HT1080 (cell line): ENCODE results near the gene NSD2. TPM values are rescaled to one million over a fixed set of nuclear protein-coding genes. Genes with fewer than 3 reads are reported as not detected.

Experiments used
- DNase-seq: peaks from one replicate; pipeline ENCODE4 v3.0.0-alpha.2; 2015; ENCODE audit warnings: low read depth
- total RNA-seq: library from RNA; depleted of rRNA; stranded (reverse); fragments of >200 nt; shearing (Covaris generic); gene quantifications from 2 replicates; pipeline ENCODE4 v1.2.3, GENCODE V29; 2014

Gene NSD2
- total RNA-seq, 1 experiment from 2014 or later, result 83.1 TPM

DNA sequence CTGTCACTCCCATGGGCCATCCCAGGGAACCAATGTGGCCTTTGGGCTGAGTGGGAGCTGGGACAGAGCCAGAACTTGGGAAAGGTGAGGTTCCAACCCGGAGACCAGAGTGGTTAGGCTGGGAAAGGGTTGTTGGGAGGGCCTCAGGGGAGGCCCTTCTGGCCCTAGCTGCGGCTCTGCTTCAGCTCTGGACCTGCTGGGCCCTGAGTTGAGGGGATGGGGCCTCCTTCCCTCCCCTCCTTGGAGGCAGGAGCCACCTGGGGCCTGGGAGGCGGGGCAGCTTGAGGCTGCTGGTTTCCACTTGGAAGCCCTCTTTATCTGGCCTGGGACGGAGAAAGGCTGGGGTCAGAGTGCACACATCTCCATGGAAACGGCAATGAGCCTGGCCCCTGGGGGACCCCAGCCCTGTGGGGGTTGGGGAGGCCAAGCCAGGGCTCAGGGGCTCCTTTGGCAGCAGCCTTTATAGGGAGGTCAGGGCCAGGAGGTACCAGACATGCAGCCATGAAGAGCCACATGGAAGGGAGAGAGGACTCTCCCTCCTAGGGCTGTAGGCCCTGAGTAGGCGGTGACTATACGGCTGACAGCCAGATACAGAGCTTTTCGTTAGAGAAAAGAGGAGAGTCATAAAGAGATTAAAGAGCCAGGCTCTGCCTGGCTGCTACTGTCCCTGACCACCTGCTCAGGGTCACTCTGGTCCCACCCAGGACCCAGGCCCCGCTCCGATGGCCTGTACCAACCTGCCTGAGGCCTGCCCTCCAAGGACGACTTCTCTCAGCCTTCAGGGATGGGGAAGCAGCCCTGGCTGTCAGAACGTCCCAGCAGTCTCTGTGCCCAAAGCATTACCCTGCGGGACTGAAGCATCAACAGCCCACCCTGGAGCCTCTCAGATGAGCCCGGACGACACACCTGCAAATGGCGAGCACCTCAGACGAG is 6.9 kb upstream of the NSD2 start:
- no peak for DNase-seq

DNA sequence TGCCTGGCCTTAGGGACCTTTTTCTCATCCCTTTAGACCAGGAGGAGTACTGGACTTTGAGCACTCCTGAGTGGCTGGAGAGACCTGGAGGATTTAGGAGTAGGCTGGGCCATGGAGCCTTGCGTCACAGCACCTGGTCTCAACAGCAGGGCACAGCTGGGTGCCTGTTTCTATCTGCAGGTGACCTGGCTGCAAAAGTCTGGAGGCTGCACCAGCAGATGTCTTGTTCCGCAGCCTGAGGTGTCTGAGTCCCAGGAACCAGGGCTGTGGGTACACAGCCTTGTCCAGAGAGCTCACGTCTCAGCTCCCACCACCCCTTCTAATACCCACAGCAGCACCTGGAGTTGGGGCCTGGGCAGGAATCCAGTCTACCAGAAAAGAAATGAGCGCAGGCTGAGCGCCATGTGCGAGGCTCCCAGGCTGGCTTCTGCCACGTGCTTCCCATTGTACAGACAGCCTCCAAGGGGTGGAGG is 5.0 kb upstream of the NSD2 start:
- no peak for DNase-seq

DNA sequence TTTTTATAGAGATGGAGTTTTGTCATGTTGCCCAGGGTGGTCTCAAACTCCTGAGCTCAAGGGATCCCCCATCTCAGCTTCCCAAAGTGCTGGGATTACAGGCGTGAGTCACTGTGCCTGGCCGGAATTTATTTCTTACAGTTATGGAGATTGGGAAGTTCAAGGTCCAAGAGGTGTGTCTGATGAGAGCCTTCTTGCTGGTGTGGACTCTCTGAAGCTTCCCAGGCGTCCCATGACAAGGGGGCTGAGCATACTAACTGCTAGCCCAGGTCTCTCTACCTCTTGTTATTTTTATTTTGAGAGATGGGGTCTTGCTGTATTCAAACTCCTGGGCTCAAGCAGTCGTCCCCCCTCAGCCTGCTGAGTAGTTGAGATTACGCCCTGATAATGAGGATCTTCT is 2.9 kb upstream of the NSD2 start:
- no peak for DNase-seq

DNA sequence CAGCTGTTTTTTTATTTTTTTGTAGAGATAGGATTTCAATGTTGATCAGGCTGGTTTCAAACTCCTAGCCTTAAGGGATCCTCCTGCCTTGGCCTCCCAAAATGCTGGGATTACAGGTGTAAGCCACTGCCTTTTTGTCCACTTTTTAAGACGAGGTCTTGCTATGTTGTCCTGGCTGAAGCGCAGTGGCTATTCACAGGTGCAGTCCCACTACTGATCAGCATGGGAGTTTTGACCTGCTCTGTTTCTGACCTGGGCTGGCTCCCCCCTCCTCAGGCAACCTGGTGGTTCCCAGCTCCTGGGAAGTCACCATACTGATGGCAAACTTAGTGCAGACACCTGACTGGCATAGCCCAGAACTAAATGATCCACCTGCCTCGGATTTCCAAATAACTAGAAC is 2.3 kb upstream of the NSD2 start:
- DNase-seq, result no peak

DNA sequence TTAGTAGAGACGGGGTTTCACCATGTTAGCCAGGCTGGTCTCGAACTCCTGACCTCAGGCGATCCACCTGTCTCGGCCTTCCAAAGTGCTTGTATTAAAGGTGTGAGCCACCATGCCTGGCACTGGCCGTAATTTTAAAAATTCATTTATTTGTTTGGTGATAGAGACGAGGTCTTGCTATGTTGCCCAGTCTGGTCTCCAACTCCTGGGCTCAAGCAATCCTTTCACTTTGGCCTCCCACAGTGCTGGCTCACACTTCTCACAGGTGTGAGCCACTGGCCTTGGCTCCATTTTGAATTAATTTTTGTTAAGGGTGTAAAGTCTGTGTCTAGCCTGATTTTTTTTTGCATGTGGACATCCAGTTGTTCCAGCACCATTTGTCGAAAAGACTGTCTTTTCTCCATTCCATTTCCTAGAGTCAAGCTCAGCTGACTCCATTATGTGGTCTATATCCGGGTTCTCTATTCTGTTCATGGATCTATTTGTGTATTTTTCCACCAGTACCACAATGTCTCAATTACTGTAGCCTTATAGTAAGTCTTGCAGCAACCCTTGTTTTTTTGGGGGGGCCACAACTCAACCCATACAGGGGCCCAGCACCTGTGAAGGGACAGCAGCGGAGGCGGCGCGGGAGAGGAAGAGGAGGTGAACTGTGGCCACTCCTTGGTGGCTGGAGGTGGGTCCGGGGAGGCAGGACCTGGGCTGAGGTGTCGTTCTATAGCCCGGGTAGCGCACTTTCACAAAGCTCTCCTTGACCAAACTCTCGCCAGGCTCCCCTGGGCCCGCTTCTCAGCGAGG is 1.5 kb upstream of the NSD2 start:
- DNase-seq, result no peak

DNA sequence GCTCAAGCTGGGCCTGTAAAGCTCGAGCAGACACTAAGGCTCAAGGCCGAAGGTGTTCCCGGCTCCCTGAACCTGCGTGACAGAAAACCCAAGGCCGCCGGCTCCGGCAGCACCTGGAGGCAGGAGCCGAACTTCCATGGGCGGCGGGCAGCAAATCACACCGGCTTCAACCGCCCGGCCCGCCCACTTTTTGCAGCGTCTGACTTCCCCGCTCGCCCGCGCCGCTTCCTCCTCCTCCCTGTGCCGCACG is 940 bp upstream of the NSD2 start:
- DNase-seq, result peak; percentile 84

DNA sequence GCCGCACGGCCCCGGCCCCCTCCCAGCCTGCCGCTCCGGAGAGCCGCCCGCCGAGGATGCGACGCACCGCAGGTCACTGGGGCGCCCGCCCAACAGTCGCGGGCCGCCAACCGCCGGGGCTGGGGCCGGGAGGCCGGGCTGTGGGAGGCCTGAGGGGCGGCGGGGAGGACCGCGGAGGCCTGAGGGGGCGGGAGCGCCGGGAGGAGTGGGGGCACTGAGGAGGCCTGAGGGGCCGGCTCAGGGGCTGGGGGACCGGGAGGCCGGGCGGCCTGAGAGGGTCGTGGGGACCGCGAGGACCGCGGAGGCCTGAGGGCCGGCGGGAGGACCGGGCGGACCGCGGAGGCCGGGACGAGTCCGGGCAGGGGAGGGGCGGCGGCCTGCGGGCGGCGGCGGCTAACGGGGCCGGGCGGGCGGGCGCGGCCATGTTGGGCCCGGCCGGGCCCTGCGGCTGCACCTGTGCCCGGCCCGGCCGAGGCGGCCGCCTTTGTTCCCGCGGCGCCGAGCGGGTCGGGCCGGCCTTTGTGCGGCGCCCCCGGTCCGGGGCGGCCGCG is 353 bp downstream of the NSD2 start:
- no peak for DNase-seq

DNA sequence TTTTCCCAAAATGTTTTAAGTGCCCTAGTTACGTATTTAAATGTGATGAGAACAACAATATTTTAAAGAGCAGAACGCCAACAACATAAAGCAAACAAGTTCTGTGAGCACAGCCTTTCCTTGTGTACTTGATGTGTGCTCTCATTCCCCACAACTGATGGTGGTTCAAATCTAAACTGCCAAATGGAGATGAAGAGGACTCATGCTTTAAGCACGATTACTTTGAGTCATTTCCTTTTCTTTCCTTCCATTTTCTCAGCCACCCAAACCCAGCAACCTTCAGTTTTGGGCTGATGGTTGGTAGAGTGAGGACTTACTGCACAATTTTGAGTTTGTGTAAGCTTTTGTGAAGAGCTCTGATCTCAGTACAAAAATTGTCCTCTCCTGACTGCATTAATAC is 1.7 kb downstream of the NSD2 start:
- DNase-seq, result peak; percentile 79

DNA sequence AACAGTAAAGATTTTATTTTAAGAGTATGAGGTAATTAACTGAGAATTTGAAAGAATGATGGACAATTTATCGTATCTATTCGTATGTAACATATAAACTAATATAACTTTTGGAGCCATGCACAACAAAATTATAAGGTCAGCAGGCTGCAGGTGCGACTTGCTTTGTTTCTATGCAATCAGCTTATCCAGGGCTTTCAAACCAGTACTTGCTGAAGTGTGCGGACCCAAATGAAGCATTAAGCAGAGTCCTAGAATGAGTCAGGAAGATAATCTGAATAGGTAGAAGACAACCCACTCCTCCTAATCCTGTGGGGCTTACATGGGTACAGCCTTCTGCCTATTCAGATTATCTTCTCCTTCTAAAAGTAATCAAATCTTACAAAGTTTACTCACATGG is 2.1 kb downstream of the NSD2 start:
- no peak for DNase-seq

DNA sequence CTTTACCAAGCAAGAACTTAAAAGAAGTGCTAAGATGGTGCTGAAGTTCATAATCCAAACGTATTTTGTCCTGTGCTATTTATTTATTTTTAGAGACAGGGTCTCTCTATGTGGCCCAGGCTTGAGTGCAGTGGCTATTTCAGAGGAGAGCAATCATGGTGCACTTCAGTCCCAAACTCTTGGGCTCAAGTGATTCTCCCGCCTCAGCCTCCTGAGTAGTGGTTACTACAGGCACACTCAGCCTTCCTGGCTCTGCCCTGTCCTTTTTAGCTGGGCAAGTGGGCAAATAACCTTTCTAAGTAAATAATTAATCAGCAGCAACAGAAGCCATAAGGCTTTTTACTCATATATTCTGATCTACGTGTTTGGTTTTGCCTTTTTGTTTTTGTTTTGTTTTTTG is 2.6 kb downstream of the NSD2 start:
- DNase-seq, result no peak

DNA sequence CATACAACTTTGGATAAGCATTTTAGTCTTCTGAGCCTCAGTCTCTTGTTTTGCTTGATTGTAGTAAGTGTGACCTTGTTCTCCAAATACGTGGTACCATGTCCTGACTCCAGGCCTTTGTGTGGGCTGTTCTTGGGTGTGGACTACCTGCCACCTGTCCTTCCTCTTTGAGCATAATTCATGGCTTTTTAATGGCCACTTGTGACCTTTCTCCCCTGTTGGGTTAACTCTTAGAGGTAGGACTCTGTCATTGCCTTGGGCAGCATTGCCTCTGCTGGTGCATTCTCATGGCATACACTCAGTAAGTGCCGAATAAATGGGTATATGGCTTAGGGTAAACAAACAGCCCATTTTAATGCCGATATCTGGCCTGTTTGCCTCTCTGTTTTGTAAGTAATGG is 3.0 kb downstream of the NSD2 start:
- DNase-seq, result no peak

DNA sequence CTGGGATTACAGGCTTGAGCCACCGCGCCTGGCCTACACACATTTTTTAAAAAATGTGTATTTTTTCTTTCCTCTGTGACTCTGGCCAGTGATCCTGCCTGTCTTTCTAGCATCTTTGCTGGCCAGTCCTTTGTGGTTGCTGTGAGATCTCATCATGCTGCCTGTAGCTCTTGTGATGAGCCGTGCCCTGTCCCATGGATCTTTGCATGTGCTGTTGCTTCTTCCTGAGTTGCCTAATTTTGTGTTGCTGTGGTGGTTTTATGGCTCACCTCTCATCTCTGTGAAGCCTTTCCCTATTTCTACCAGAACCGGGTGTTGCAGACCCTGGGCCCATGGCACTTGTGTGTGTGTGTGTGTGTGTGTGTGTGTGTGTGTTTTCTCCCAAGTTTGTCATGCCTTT is 8.3 kb downstream of the NSD2 start:
- DNase-seq, result no peak

DNA sequence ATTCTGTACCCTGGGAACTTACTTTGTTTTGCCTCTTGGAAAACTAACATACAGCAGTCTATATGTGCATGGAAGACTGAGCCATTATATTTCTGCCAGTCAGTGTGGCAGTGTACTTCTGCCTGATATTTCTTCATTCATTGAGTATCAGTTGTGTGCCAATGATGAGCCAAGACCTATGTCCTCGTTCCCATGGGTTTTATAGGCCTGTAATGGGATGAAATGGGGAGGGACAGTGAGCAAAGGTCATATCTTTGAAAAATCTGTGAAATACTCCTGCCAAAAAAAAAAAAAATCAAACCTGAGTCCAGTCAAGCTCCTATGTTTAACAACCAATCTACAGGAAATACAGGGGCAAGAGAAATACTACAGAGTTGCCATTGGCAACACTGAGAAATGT is 9.1 kb downstream of the NSD2 start:
- no peak for DNase-seq

DNA sequence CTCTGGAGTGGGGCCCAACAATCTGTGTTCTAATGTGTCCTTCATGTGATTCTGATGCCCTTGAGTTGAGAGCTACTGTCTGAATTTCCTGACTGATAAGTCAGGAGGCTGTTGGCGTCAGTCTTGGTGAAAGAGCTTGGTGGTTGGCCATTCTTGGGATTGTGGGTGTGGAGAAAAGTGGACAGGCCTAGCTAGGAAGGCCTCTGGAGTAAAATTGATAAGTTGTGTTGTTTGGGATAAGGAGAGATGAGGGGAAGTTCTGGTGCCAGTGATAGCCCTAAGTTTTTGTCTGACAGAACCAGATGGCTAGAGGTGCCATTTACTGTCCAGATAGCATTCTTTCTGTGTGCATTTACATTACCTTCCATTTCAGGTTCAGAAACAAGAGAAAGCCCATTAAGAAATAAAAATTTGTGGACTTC is 11.7 kb downstream of the NSD2 start:
- no peak for DNase-seq

DNA sequence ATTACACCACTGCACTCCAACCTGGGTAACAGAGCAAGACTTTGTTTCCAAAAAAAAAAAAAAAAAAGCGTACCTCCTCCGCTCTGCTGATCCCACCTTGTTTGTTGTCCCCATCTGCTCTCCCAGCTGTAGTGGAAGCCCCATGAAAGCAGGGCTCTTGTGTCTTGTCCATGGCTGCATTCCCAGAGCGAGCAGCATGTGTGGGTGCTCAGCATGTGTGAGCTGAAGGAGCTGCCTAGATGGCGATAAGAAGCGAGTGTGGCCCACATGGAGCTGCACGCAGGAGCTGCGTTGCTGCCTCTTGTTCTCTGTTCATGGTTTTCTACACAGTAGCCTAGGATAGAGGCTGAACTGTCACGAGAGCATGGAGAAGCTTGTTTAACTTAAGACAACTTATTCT is 12.4 kb downstream of the NSD2 start:
- no peak for DNase-seq

DNA sequence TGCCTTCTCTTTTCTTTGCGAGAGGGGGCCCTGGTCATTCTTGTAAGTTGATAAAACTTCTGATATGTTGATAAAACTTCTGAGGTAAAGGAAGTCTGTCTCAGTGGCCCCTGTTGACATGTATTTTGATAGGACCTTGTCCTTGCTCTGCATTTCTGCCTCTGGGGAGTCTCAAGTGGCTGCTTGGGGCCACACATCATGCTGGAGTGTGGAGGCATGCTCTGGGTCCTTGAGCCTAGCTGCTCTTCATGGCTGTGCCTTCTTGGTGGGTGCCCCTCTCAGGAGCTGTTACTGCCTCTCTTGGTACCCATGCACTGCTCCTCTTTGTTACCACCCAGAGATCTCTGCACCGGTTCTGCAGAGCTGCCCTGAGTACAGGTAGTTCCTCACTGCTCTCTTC is 14.2 kb downstream of the NSD2 start:
- no peak for DNase-seq

DNA sequence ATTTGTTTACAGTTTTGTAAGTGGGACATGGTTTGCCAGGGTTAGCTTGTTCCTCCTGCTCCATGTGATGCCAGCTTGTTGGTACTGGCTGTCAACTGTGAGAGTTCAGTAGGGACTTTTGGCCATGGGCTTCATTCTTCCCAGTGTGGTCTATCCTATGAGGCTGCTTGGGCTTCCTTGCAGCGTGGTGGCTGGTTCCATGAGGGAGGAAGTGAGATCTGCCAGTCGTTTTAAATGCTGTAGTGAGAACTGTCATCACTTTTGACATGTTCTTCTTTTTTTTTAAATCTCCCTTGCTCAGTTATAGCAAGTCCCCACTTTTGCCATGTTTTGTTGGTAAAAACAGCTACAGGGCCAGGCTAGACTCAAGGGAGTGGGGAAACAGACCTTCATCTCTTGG is 15.9 kb downstream of the NSD2 start:
- no peak for DNase-seq

DNA sequence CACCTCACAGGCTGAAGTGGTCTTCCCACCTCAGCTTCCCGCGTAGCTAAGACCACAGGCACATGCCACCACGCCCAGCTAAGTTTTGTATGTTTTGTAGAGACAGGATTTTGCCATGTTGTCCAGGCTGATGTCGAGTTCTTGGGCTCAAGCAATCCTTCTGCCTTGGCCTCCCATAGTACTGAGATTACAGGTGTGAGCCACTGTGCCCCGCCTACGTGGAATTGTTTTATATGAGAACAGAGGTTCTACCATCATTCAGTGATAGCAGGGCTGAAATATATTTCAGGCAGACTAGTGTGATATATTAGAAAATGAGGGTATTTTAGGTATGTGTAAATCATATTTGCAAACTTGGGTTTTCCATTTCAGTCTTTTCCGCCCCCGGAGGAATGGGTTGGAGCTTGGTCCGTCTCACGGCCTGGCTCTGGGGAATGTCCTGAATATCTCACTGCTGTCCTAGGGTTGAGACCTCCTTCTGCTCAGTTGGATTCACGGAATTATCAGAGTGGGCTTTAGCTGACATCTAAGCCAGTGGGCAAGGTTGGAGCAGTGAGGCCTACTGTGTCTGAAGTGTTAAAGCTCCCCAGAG is 19.9 kb downstream of the NSD2 start:
- DNase-seq, result no peak

DNA sequence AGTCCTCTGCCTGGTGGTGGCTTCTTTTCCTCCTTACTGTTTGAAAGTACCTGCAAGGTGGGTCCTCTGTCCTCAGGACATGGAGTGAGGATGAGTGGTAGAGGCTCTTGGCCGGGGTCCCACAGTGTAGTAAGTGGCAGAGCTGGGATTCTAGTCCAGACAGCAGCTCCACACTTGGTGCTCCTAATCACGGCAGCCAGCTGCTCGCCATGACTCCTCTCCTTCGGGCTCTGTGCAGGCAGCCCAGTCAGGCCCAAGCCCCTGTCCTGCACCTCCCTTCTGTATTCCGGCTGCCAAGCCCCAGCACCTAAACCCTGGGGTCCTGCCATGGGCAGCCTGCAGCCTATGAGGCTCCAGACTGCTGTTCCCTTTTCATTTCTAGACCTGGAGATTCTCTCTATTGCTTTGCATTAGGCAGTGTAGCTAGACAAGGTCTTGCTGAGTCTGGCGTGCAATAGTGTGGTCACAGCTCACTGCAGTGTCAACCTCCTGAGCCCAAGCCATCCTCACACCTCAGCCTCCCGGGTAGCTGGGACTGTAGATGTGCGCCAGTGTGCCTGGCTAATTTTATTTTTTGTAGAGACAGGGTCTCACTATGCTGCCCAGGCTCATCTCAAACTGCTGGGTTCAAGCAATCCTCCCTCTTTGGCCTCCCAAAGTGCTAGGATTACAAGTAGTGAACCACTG is 24.9 kb downstream of the NSD2 start:
- DNase-seq, result no peak

DNA sequence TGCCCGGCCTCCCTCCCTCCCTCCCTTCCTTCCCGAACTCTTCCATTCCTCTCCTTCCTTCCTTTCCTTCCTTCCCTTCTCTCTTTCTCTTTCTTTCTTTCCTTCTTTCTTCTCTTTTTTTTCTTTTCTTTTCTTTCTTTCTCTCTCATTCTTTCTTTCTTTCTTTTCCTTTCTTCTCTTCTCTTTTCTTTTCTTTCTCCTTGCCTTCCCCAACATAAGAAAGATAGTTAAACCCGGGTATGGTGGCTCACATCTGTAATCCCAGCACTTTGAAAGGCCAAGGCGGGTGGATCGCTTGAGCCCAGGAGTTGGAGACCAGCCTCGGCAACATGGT is 25.4 kb downstream of the NSD2 start:
- DNase-seq, result no peak

DNA sequence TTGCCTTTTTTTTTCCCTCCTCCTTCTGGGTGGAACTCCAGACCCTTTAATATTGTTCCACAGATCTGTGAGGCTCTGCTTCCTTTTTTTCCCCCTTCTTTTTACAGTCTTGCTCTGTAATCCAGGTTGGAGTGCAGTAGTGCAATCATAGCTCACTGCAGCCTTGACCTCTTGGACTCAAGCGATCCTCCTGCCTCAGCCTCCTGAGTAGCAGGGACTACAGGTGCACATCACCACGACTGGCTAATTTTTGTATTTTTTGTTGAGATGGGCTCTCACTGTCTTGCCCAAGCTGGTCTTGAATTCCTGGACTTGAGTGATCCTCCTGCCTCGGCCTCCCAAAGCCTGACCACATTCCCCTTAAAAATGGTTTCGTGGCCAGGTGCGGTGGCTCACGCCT is 26.8 kb downstream of the NSD2 start:
- DNase-seq, result no peak

DNA sequence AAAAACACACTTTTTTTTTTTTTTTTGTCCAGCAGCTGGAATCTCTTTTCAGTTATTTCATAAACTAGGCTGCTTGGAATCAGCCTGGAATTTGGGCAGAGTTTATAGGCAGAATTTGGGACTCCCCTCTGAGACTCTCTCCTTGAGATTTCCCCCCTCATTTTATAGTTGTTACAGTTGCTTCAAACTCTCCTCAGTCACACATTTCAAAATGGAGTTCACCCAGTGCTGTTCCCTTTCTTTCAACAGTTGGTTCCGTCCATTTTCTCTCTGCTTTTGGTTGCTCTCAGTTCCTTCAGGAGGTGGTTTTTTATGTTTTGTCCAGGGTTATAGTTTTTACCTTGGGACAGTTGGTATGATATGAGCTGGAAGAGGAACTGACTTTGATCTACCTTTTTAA is 27.5 kb downstream of the NSD2 start:
- no peak for DNase-seq
